H1 (cell line): ENCODE results near the gene ARL8A. TPM values are rescaled to one million over a fixed set of nuclear protein-coding genes. Genes with fewer than 3 reads are reported as not detected.
A peak's percentile ranks its signal among the peaks of the same experiment; 100 is the strongest.

Experiments
- CTCF ChIA-PET: fragments of 300-600 bp; sonication (Branson Sonifier 250); formaldehyde crosslinking; loops from one replicate; lab custom pipeline; 2021; ENCODE audit not compliant: partially characterized antibody; lab: Charles Lee
- POLR2A ChIA-PET: fragments of 300-600 bp; sonication (Branson Sonifier 250); formaldehyde crosslinking; loops from one replicate; lab custom pipeline; 2021; ENCODE audit warnings: inconsistent platforms; ENCODE audit not compliant: partially characterized antibody; lab: Charles Lee
- DNase-seq, 2 experiments: peaks; one replicate each; pipeline versions ENCODE4 v3.0.0 to v3.0.0-alpha.2; 2010 to 2022; ENCODE audit warnings: low spot score in 2 of 2, low read depth in 1 of 2, mixed read lengths in 1 of 2
- FAIRE-seq: peaks from 2 replicates; lab custom pipeline; 2011; peaks lifted over from hg19 to GRCh38; lab: Jason Lieb, UNC
- H2AFZ ChIP-seq: 2 replicates; pipeline ENCODE4 v1.8.1; 2012; ENCODE audit warnings: low read length, inconsistent platforms
- H2AK5ac ChIP-seq: 2 replicates; pipeline ENCODE4 v1.6.1; 2013; ENCODE audit warnings: low read depth, low read length
- H2BK120ac ChIP-seq: replicated peaks from 2 replicates; pipeline ENCODE3; 2013; ENCODE audit warnings: low read depth, low read length, inconsistent platforms
- H2BK12ac ChIP-seq: 2 replicates; pipeline ENCODE4 v1.6.1; 2013; ENCODE audit warnings: low read depth, low read length
- H2BK15ac ChIP-seq: 2 replicates; pipeline ENCODE4 v1.6.1; 2013; ENCODE audit warnings: low read length
- H2BK20ac ChIP-seq: 2 replicates; pipeline ENCODE4 v1.6.1; 2013; ENCODE audit warnings: low read length
- H2BK5ac ChIP-seq: 2 replicates; pipeline ENCODE4 v1.6.1; 2013; ENCODE audit warnings: low read depth, low read length
- H3K14ac ChIP-seq: 2 replicates; pipeline ENCODE4 v1.6.1; 2013; ENCODE audit warnings: inconsistent platforms; ENCODE audit not compliant: insufficient read length
- H3K18ac ChIP-seq: 2 replicates; pipeline ENCODE4 v1.6.1; 2013; ENCODE audit warnings: low read length; ENCODE audit errors: extremely low read depth
- H3K23ac ChIP-seq: 2 replicates; pipeline ENCODE4 v1.6.1; 2013; ENCODE audit warnings: inconsistent platforms; ENCODE audit not compliant: insufficient read length
- H3K23me2 ChIP-seq: 2 replicates; pipeline ENCODE4 v1.6.1; 2013; ENCODE audit warnings: low read depth, low read length
- H3K27ac ChIP-seq: 2 replicates; pipeline ENCODE4 v1.6.1; 2011; ENCODE audit warnings: low read depth, low read length, inconsistent platforms
- H3K27me3 ChIP-seq, 4 experiments: replicated peaks in 1 of 4; 1 replicate in 1 of 4; 2 replicates in 3 of 4; pipeline versions ENCODE4 v1.6.1 to v1.8.1; 2011 to 2013; ENCODE audit warnings: low read length in 3 of 4, mild to moderate bottlenecking in 3 of 4, inconsistent platforms in 2 of 4, mixed read lengths in 2 of 4, moderate library complexity in 1 of 4; ENCODE audit not compliant: control insufficient read depth in 3 of 4, insufficient read depth in 3 of 4; ENCODE audit errors: extremely low read depth in 1 of 4
- H3K36me3 ChIP-seq, 4 experiments: 2 replicates each; pipeline versions ENCODE4 v1.6.1 to v1.8.1; 2011 to 2013; ENCODE audit warnings: mild to moderate bottlenecking in 4 of 4, low read length in 3 of 4, moderate library complexity in 2 of 4, control low read depth in 1 of 4, inconsistent platforms in 1 of 4; ENCODE audit not compliant: insufficient read depth in 4 of 4, control insufficient read depth in 2 of 4
- H3K4ac ChIP-seq: replicated peaks from 2 replicates; pipeline ENCODE3; 2013; ENCODE audit warnings: low read length, low read depth, mixed read lengths, inconsistent platforms; ENCODE audit not compliant: insufficient read length
- H3K4me1 ChIP-seq, 4 experiments: replicated peaks in 1 of 4; 1 replicate in 1 of 4; 2 replicates in 3 of 4; pipeline versions ENCODE4 v1.6.1 to v1.8.1; 2011 to 2013; ENCODE audit warnings: low read length in 3 of 4, inconsistent platforms in 2 of 4, mixed read lengths in 1 of 4; ENCODE audit not compliant: insufficient read depth in 4 of 4, control insufficient read depth in 3 of 4
- H3K4me2 ChIP-seq, 2 experiments: 2 replicates each; pipeline versions ENCODE4 v1.6.1 to v1.8.1; 2011 to 2013; ENCODE audit warnings: low read depth in 2 of 2, low read length in 2 of 2, control low read depth in 1 of 2, inconsistent platforms in 1 of 2, mild to moderate bottlenecking in 1 of 2; ENCODE audit not compliant: insufficient read depth in 1 of 2
- H3K4me3 ChIP-seq, 4 experiments: fragments of 200-600, 300-600 bp in 1 of 4; sonication (generic), shearing (Covaris generic), sonication (Bioruptor Twin) in 1 of 4; 2 replicates each; pipeline versions ENCODE4 v1.5.1 to v1.8.1; 2011 to 2016; ENCODE audit warnings: low read length in 4 of 4, low read depth in 3 of 4, control low read depth in 2 of 4, inconsistent platforms in 2 of 4, mild to moderate bottlenecking in 2 of 4, mixed read lengths in 1 of 4, moderate library complexity in 1 of 4; ENCODE audit not compliant: insufficient read depth in 2 of 4; ENCODE audit errors: extremely low read depth in 1 of 4
- H3K56ac ChIP-seq: replicated peaks from 2 replicates; pipeline ENCODE3; 2013; ENCODE audit warnings: low read depth, mild to moderate bottlenecking, mixed read lengths, low read length, inconsistent platforms; ENCODE audit not compliant: insufficient read length
- H3K79me1 ChIP-seq: 2 replicates; pipeline ENCODE4 v1.6.1; 2013; ENCODE audit warnings: low read depth, low read length, control low read depth
- H3K79me2 ChIP-seq, 2 experiments: 2 replicates each; pipeline versions ENCODE4 v1.6.1 to v1.8.1; 2012 to 2013; ENCODE audit warnings: low read length in 2 of 2, mild to moderate bottlenecking in 2 of 2, inconsistent platforms in 1 of 2; ENCODE audit not compliant: insufficient read depth in 2 of 2, control insufficient read depth in 1 of 2
- H3K9ac ChIP-seq, 4 experiments: replicated peaks in 1 of 4; 1 replicate in 1 of 4; 2 replicates in 3 of 4; pipeline versions ENCODE4 v1.6.1 to v1.8.1; 2011 to 2013; ENCODE audit warnings: low read depth in 3 of 4, low read length in 3 of 4, control low read depth in 2 of 4, mild to moderate bottlenecking in 2 of 4, moderate library complexity in 2 of 4, inconsistent platforms in 1 of 4; ENCODE audit errors: extremely low read depth in 1 of 4
- H3K9me3 ChIP-seq, 2 experiments: 2 replicates each; pipeline versions ENCODE4 v1.6.1 to v1.8.1; 2012 to 2013; ENCODE audit warnings: mild to moderate bottlenecking in 2 of 2, moderate library complexity in 2 of 2, control low read depth in 1 of 2, inconsistent platforms in 1 of 2, low read depth in 1 of 2, low read length in 1 of 2, mixed read lengths in 1 of 2; ENCODE audit not compliant: insufficient read depth in 2 of 2
- H4K20me1 ChIP-seq, 2 experiments: replicated peaks in 1 of 2; 2 replicates each; pipeline versions ENCODE3 to v1.8.1; 2011 to 2013; ENCODE audit warnings: inconsistent platforms in 2 of 2, low read length in 2 of 2, mild to moderate bottlenecking in 1 of 2; ENCODE audit not compliant: insufficient read depth in 2 of 2, control insufficient read depth in 1 of 2
- H4K5ac ChIP-seq: 2 replicates; pipeline ENCODE4 v1.6.1; 2013; ENCODE audit warnings: low read length, low read depth, mixed read lengths, inconsistent platforms; ENCODE audit not compliant: insufficient read length
- H4K8ac ChIP-seq: 2 replicates; pipeline ENCODE4 v1.8.0; 2013; ENCODE audit warnings: mild to moderate bottlenecking, moderate library complexity, low read length, inconsistent platforms; ENCODE audit not compliant: insufficient read depth; ENCODE audit errors: extremely low read depth
- H4K91ac ChIP-seq: replicated peaks from 2 replicates; pipeline ENCODE3; 2013; ENCODE audit warnings: low read length, mixed read lengths, inconsistent platforms; ENCODE audit not compliant: insufficient read length
- ASH2L ChIP-seq: fragments of 200-600, 300-600 bp; sonication (generic); IDR thresholded peaks from one replicate; pipeline ENCODE4 v1.7.1; 2017; ENCODE audit warnings: low read length
- CEBPB ChIP-seq: IDR thresholded peaks from 2 replicates; pipeline ENCODE4 v1.6.1; 2012; ENCODE audit warnings: low read depth, low read length
- CHD2 ChIP-seq: IDR thresholded peaks from 2 replicates; pipeline ENCODE4 v1.6.1; 2012; ENCODE audit warnings: low read length, improper control_type of control experiment
- CREB1 ChIP-seq: IDR thresholded peaks from 2 replicates; pipeline ENCODE4 v1.6.1; 2012; ENCODE audit warnings: inconsistent platforms
- E2F6 ChIP-seq: IDR thresholded peaks from 2 replicates; pipeline ENCODE4 v1.6.1; 2012; ENCODE audit warnings: inconsistent platforms
- JUN ChIP-seq: IDR thresholded peaks from 2 replicates; pipeline ENCODE4 v1.6.1; 2011; ENCODE audit warnings: low read depth, mild to moderate bottlenecking, improper control_type of control experiment, low read length
- MAFK ChIP-seq: IDR thresholded peaks from 2 replicates; pipeline ENCODE4 v1.6.1; 2012; ENCODE audit warnings: low read depth, mild to moderate bottlenecking, improper control_type of control experiment, low read length
- NANOG ChIP-seq: IDR thresholded peaks from 2 replicates; pipeline ENCODE4 v1.6.1; 2011; ENCODE audit warnings: low read length, low read depth, mild to moderate bottlenecking, inconsistent platforms; ENCODE audit not compliant: insufficient read depth, poor library complexity, severe bottlenecking
- RAD21 ChIP-seq, 2 experiments: IDR thresholded peaks in 1 of 2; conservative IDR thresholded peaks in 1 of 2; 2 replicates each; pipeline ENCODE4 v1.6.1; 2011; ENCODE audit warnings: low read depth in 2 of 2, low read length in 2 of 2, improper control_type of control experiment in 1 of 2, inconsistent platforms in 1 of 2, mild to moderate bottlenecking in 1 of 2, moderate library complexity in 1 of 2
- SP1 ChIP-seq: IDR thresholded peaks from 2 replicates; pipeline ENCODE4 v1.6.1; 2011; ENCODE audit warnings: low read depth, low read length
- ZNF274 ChIP-seq: IDR thresholded peaks from 2 replicates; pipeline ENCODE4 v1.7.0; 2012; ENCODE audit warnings: low read length, borderline replicate concordance; ENCODE audit errors: extremely low read depth
- WGBS, 2 experiments: shearing (Covaris generic) in 1 of 2; methylation state at CpG; one replicate each; pipeline versions ENCODE4 v1.1.6 to v1.1.7; 2013 to 2015; ENCODE audit warnings: low lambda C conversion rate in 2 of 2, mixed read lengths in 2 of 2, inconsistent platforms in 1 of 2, low coverage in 1 of 2, missing lambda C conversion rate in 1 of 2; ENCODE audit not compliant: insufficient replicate concordance in 2 of 2, insufficient coverage in 1 of 2, insufficient read length in 1 of 2; ENCODE audit errors: extremely low coverage in 1 of 2, missing lambda C conversion rate in 1 of 2; 5-methylcytosine and 5-hydroxymethylcytosine counted together
- polyA plus RNA-seq, 7 experiments: library from polyadenylated mRNA; depleted of rRNA in 3 of 7; stranded (reverse) in 5 of 7; unstranded in 2 of 7; fragments of >200 nt in 5 of 7; fragments of 200-250 nt in 2 of 7; gene quantifications; 1 replicate in 5 of 7; 2 replicates in 1 of 7; 4 replicates in 1 of 7; pipeline versions ENCODE4 v1.2.1 to v1.2.3, GENCODE V29; 2011 to 2013; ENCODE audit warnings: missing spikeins in 2 of 7, mixed read lengths in 2 of 7
- total RNA-seq: library from RNA; stranded (reverse); fragmentation: NEBNext Ultra II Directional; extraction: Animal tissue kit (Norgen Biotek cat#: 25700); gene quantifications from 2 replicates; pipeline ENCODE4 v1.2.1, GENCODE V29; 2021

The ARL8A gene
- total and polyA plus RNA-seq, 2 of the 8 experiments (the other 6 are each of a cell fraction or from before 2014, with no cell fraction given), result 40.3 to 58.7 TPM

GRCh38 chr1:202184750-202185460, 40.4 kb upstream of the ARL8A start:
- DNase-seq (peak; percentile 97 to 99), FAIRE-seq (peak; percentile 97)
- Histone ChIP-seq H3K27ac (no peak overlapping the region), H2AK5ac (no peak overlapping the region), H2BK5ac (0 out of 2 replicates have a peak overlapping the region, but pooled peaks have one; percentile 66), H3K79me1 (no peaks in the 10 kb centered on the region), H3K27me3 (no peaks in the 10 kb centered on the region; a peak in 3 of 7 replicates), H3K36me3 (no peaks in the 10 kb centered on the region), H3K23ac (no peak overlapping the region), H3K79me2 (no peaks in the 10 kb centered on the region), H3K18ac (peak overlapping the region; percentile 48), H3K9me3 (no peaks in the 10 kb centered on the region), H3K23me2 (no peaks in the 10 kb centered on the region; the same call in 1 of the 2 replicates), H3K4ac (no peak overlapping the region), H4K20me1 (no peaks in the 10 kb centered on the region), H2AFZ (peak overlapping the region; percentile 2; the same call in 1 of the 2 replicates), H3K4me3 (no peak overlapping the region), H2BK120ac (no peak overlapping the region), H2BK20ac (no peak overlapping the region), H3K14ac (no peak overlapping the region), H2BK12ac (0 out of 2 replicates have a peak overlapping the region, but pooled peaks have one; percentile 9), H3K9ac (no peak overlapping the region), H4K8ac (peak overlapping the region; percentile 51), H4K91ac (no peak overlapping the region), H3K4me2 (peak overlapping the region; percentile 3 to 24; a peak in 3 of 4 replicates), H3K56ac (no peak overlapping the region), H4K5ac (no peak overlapping the region), H3K4me1 (peaks cover 0 to 6% (median 4%) of the 10 kb centered on the region in 4 experiments; a peak in 5 of 7 replicates), H2BK15ac (0 out of 2 replicates have a peak overlapping the region, but pooled peaks have one; percentile 61)
- whole genome bisulfite sequencing, 2 experiments, result 34% methylated on average over 17 of the region's 19 CpGs; no CpG with 5 or more reads in 1 of the 2 experiments
- POLR2A ChIA-PET, result interaction anchor here (0.9 to 1.8 kb wide), 2 partner anchors 8 to 31 kb away, joined by 3 read pairs; partner anchors contain the start of gene LGR6
- CTCF ChIA-PET, result interaction anchor here (0.6 to 8.2 kb wide), 21 partner anchors 10 to 532 kb away, joined by 3 to 107 read pairs (median 5); partner anchors contain the start of genes LGR6 and PTPN7
- 0 out of 2 replicates have a peak, but pooled peaks have one; percentile 6 for TF ChIP-seq CEBPB
- peak; percentile 70; the same call in 1 of the 2 replicates for TF ChIP-seq SP1
- peak; percentile 72 for TF ChIP-seq CREB1
- TF ChIP-seq ZNF274, result no peak
- TF ChIP-seq JUN, result no peak
- no peak for TF ChIP-seq ASH2L
- TF ChIP-seq CHD2, result peak; percentile 25; the same call in 1 of the 2 replicates
- no peak for TF ChIP-seq MAFK
- TF ChIP-seq NANOG, result peak; percentile 11
- TF ChIP-seq E2F6, result 0 out of 2 replicates have a peak, but pooled peaks have one; percentile 17
- peak; percentile 79 to 84 for TF ChIP-seq RAD21 (IDR thresholded peaks at IDR 0.05 in 1 of 2, conservative IDR thresholded peaks at IDR 0.05 in 1 of 2; ENCODE audit: low read depth in 2 of 2, low read length in 2 of 2)
